HG02938 (cell line): ENCODE results near the gene MPST.
"Not testable (repeated sequence)": the region's sequence is repeated elsewhere in the genome, so short reads cannot be mapped to it uniquely, and the experiment has no call there.

Experiments used
- ATAC-seq: cut with Tn5 transposase; IDR thresholded peaks from one replicate; pipeline ENCODE4 v1.9.1; 2021; ENCODE audit warnings: mild to moderate bottlenecking, moderate library complexity; ENCODE audit not compliant: unreplicated experiment

The MPST gene

GRCh38 chr22:37019309-37020191, at the start of gene MPST, which contains the start of gene TST:
MPST (plus strand) TSS chr22:37019742; CDS start chr22:37019837, 95 bp downstream.
TST (minus strand) TSS chr22:37019447; CDS start chr22:37018732, 715 bp downstream.
- no peak for ATAC-seq

GRCh38 chr22:36971341-36972125, 48.0 kb upstream of the MPST start:
- ATAC-seq = no peak

- ATAC-seq = no peak
Measured at GRCh38 chr22:36976606-36977005, 42.9 kb upstream of the MPST start.

GRCh38 chr22:36977401-36977861, 42.1 kb upstream of the MPST start:
- ATAC-seq = no peak

- no peak for ATAC-seq
Measured at GRCh38 chr22:36977947-36978660, 41.4 kb upstream of the MPST start.

- no peak for ATAC-seq
Measured at GRCh38 chr22:36979016-36979910, 40.3 kb upstream of the MPST start.

- no peak for ATAC-seq
Measured at GRCh38 chr22:36981247-36981775, 38.2 kb upstream of the MPST start.

- no peak for ATAC-seq
Measured at GRCh38 chr22:36982136-36982535, 37.4 kb upstream of the MPST start.

- no peak for ATAC-seq
Measured at GRCh38 chr22:36985211-36985889, 34.2 kb upstream of the MPST start.

GRCh38 chr22:36986242-36986821, 33.2 kb upstream of the MPST start:
- no peak for ATAC-seq

- ATAC-seq = no peak
Measured at GRCh38 chr22:36988075-36988832, 31.3 kb upstream of the MPST start.

- not testable (repeated sequence) for ATAC-seq
Measured at GRCh38 chr22:36989012-36989411, 30.5 kb upstream of the MPST start.

- no peak for ATAC-seq
Measured at GRCh38 chr22:36990457-36990856, 29.1 kb upstream of the MPST start.

- no peak for ATAC-seq
Measured at GRCh38 chr22:36991206-36991605, 28.3 kb upstream of the MPST start.

GRCh38 chr22:36997746-36998145, 21.8 kb upstream of the MPST start:
- ATAC-seq = no peak

GRCh38 chr22:36998620-36999351, 20.8 kb upstream of the MPST start:
- no peak for ATAC-seq

GRCh38 chr22:36999463-36999862, 20.1 kb upstream of the MPST start:
- ATAC-seq = no peak
